ENCODE measurements around the gene TOM1L2.
"Not testable (repeated sequence)": the region's sequence is repeated elsewhere in the genome, so short reads cannot be mapped to it uniquely, and the experiment has no call there.

Gene TOM1L2

DNA sequence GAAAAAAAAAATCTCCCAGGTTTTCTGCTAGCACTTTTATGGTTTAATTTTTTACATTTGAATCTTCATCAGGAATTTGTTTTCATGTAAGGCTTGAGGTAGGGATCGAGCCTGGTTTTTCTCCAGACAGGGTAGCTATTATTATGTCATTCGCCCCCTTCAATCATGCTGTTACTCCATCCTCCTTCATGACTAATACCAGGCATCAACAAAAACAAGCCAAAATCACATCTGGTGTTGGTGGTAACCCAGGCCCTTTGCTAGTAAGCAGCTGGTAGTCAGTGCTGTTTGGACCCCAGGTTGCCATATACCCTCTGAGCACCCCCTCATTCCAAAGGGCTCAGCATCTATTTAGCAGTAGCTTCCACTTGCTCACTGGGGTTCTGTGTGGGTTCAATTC, 30.0 kb upstream of the TOM1L2 start:
- POLR2A ChIA-PET, result interaction anchor here (1.1 kb wide), 1 partner anchor 27 kb away, joined by 3 read pairs; no protein-coding TSS in a partner anchor
- DNase-seq (ENCODE audit: extremely low spot score), result no peak
- CTCF ChIA-PET, result interaction anchor here (0.6 kb wide), 1 partner anchor 17 kb away, joined by 3 read pairs; no protein-coding TSS in a partner anchor
- no peak for TF ChIP-seq PKNOX1 (IDR thresholded peaks at IDR 0.05)
- no peak for TF ChIP-seq FOXA1 (IDR thresholded peaks at IDR 0.05)
- no peak for TF ChIP-seq L3MBTL2 (conservative IDR thresholded peaks at IDR 0.05)
- no peak for TF ChIP-seq HDGF (IDR thresholded peaks at IDR 0.05; ENCODE audit: borderline replicate concordance)
- no peak for TF ChIP-seq ZNF384 (IDR thresholded peaks at IDR 0.05)
- no peak for TF ChIP-seq SP1 (IDR thresholded peaks at IDR 0.05)
- no peak for TF ChIP-seq SUZ12 (IDR thresholded peaks at IDR 0.05)
- TF ChIP-seq BHLHE40 (IDR thresholded peaks at IDR 0.05; ENCODE audit: borderline replicate concordance), result no peak
- no peak for TF ChIP-seq ARNT (IDR thresholded peaks at IDR 0.05)
- no peak for TF ChIP-seq FOXM1 (IDR thresholded peaks at IDR 0.05; ENCODE audit: borderline replicate concordance)
- TF ChIP-seq ELF4 (IDR thresholded peaks at IDR 0.05), result no peak
- TF ChIP-seq LEF1 (IDR thresholded peaks at IDR 0.05; ENCODE audit: borderline replicate concordance), result no peak
- TF ChIP-seq NFRKB (IDR thresholded peaks at IDR 0.05), result no peak
- no peak for TF ChIP-seq FOXK2 (IDR thresholded peaks at IDR 0.05)
- TF ChIP-seq CTBP1 (IDR thresholded peaks at IDR 0.05; ENCODE audit: borderline replicate concordance), result no peak
- no peak for TF ChIP-seq TARDBP (IDR thresholded peaks at IDR 0.05)

DNA sequence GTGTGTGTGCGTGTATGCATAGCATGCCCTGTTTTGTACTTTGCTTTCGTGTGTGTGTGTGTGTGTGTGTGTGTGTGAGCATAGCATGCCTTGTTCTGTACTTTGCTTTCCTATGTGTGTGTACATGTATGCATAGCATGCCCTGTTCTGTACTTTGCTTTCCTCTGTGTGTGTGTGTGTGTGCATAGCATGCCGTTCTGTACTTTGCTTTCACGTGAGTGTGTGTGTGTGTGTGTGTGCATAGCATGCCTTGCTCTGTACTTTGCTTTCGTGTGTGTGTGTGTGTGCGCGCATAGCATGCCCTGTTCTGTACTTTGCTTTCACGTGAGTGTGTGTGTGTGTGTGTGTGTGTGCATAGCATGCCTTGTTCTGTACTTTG, 27.8 kb upstream of the TOM1L2 start:
- TF ChIP-seq FOXM1 (IDR thresholded peaks at IDR 0.05; ENCODE audit: borderline replicate concordance), result no peak
- no peak for TF ChIP-seq NFRKB (IDR thresholded peaks at IDR 0.05)
- TF ChIP-seq ARNT (IDR thresholded peaks at IDR 0.05), result no peak
- TF ChIP-seq FOXA1 (IDR thresholded peaks at IDR 0.05), result no peak
- no peak for TF ChIP-seq TARDBP (IDR thresholded peaks at IDR 0.05)
- no peak for TF ChIP-seq HDGF (IDR thresholded peaks at IDR 0.05; ENCODE audit: borderline replicate concordance)
- TF ChIP-seq BHLHE40 (IDR thresholded peaks at IDR 0.05; ENCODE audit: borderline replicate concordance), result no peak
- no peak for TF ChIP-seq LEF1 (IDR thresholded peaks at IDR 0.05; ENCODE audit: borderline replicate concordance)
- no peak for TF ChIP-seq ZNF384 (IDR thresholded peaks at IDR 0.05)
- TF ChIP-seq CTBP1 (IDR thresholded peaks at IDR 0.05; ENCODE audit: borderline replicate concordance), result no peak
- TF ChIP-seq ELF4 (IDR thresholded peaks at IDR 0.05), result no peak
- no peak for TF ChIP-seq L3MBTL2 (conservative IDR thresholded peaks at IDR 0.05)
- no peak for TF ChIP-seq SUZ12 (IDR thresholded peaks at IDR 0.05)
- TF ChIP-seq PKNOX1 (IDR thresholded peaks at IDR 0.05), result no peak
- no peak for TF ChIP-seq FOXK2 (IDR thresholded peaks at IDR 0.05)
- DNase-seq (ENCODE audit: extremely low spot score), result no peak
- ChIA-PET POLR2A (interaction anchor here (0.7 kb wide), 1 partner anchor 31 kb away, joined by 4 read pairs; no protein-coding TSS in a partner anchor), CTCF (no interaction called here)

GRCh38 chr17:17999364-18000029, 27.3 kb upstream of the TOM1L2 start:
- ChIA-PET POLR2A (interaction anchor here (1.2 kb wide), 1 partner anchor 27 kb away, joined by 4 read pairs; the partner anchor contains the start of genes DRC3 and TOM1L2), CTCF (no interaction called here)
- no peak for DNase-seq (ENCODE audit: extremely low spot score)
- no peak for TF ChIP-seq ZNF384 (IDR thresholded peaks at IDR 0.05)
- TF ChIP-seq ELF4 (IDR thresholded peaks at IDR 0.05), result no peak
- no peak for TF ChIP-seq BHLHE40 (IDR thresholded peaks at IDR 0.05; ENCODE audit: borderline replicate concordance)
- TF ChIP-seq PKNOX1 (IDR thresholded peaks at IDR 0.05), result no peak
- TF ChIP-seq SP1 (IDR thresholded peaks at IDR 0.05), result no peak
- no peak for TF ChIP-seq NFRKB (IDR thresholded peaks at IDR 0.05)
- no peak for TF ChIP-seq FOXK2 (IDR thresholded peaks at IDR 0.05)
- no peak for TF ChIP-seq CTBP1 (IDR thresholded peaks at IDR 0.05; ENCODE audit: borderline replicate concordance)
- TF ChIP-seq FOXM1 (IDR thresholded peaks at IDR 0.05; ENCODE audit: borderline replicate concordance), result no peak
- TF ChIP-seq L3MBTL2 (conservative IDR thresholded peaks at IDR 0.05), result no peak
- no peak for TF ChIP-seq LEF1 (IDR thresholded peaks at IDR 0.05; ENCODE audit: borderline replicate concordance)
- no peak for TF ChIP-seq ARNT (IDR thresholded peaks at IDR 0.05)
- no peak for TF ChIP-seq FOXA1 (IDR thresholded peaks at IDR 0.05)
- no peak for TF ChIP-seq HDGF (IDR thresholded peaks at IDR 0.05; ENCODE audit: borderline replicate concordance)
- TF ChIP-seq TARDBP (IDR thresholded peaks at IDR 0.05), result no peak
- TF ChIP-seq SUZ12 (IDR thresholded peaks at IDR 0.05), result no peak

DNA sequence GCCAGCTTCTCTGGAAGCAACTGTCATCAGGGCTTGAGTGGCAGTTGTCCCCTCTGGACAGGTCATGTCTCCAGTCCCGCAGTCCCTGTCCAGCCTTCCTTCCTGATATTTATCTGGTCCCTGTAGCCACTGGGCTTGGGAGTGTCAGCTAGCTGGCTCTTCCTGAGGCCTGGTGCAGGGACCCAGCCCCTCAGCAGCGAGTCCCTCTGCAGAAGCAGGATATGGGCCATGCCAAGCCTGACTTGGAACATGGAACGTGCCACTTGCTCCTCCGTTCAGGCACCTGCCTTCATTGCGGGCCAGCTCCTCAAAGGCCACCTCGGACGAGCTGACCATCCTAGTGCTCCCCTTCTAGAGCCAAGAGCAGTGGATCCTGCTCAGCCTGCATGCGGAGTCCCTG, 26.7 kb upstream of the TOM1L2 start:
- TF ChIP-seq HDGF (IDR thresholded peaks at IDR 0.05; ENCODE audit: borderline replicate concordance) (no peak), FOXA1 (IDR thresholded peaks at IDR 0.05) (no peak), CTBP1 (IDR thresholded peaks at IDR 0.05; ENCODE audit: borderline replicate concordance) (no peak), ELF4 (IDR thresholded peaks at IDR 0.05) (no peak), FOXK2 (IDR thresholded peaks at IDR 0.05) (no peak), BHLHE40 (IDR thresholded peaks at IDR 0.05; ENCODE audit: borderline replicate concordance) (no peak), L3MBTL2 (conservative IDR thresholded peaks at IDR 0.05) (no peak), NFRKB (IDR thresholded peaks at IDR 0.05) (no peak)
- ChIA-PET CTCF (no interaction called here), POLR2A (interaction anchor here (1.2 kb wide), 1 partner anchor 27 kb away, joined by 4 read pairs; the partner anchor contains the start of genes DRC3 and TOM1L2)
- DNase-seq (ENCODE audit: extremely low spot score), result no peak

DNA sequence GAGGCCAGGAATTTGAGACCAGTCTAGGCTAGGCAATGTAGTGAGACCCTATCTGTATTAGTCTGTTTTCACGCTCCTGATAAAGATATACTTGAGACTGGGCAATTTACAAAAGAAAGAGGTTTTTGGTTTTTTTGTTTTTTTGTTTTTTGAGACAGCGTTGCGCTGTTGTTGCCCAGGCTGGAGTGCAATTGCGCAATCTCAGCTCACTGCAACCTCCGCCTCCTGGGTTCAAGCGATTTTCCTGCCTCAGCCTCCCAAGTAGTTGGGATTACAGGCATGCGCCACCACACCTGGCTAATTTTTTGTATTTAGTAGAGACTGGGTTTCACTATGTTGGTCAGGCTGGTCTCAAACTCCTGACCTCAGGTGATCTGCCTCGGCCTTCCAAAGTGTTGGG, 23.7 kb upstream of the TOM1L2 start:
- CTCF ChIA-PET, result interaction anchor here (0.7 to 1.1 kb wide), 2 partner anchors 9 to 36 kb away, joined by 3 read pairs; no protein-coding TSS in a partner anchor
- POLR2A ChIA-PET, result interaction anchor here (1.4 kb wide), 1 partner anchor 160 kb away, joined by 3 read pairs; no protein-coding TSS in a partner anchor
- DNase-seq (ENCODE audit: extremely low spot score), result not testable (repeated sequence)
